Liver (tissue), 3 donors: ENCODE data around the gene LPO.

ENCODE experiments used
- RAD21 ChIP-seq, 2 donors: IDR thresholded peaks; 2 replicates each; pipeline ENCODE4 v1.6.1; 2016; ENCODE audit warnings: antibody characterized with exemption in 2 of 2, mild to moderate bottlenecking in 2 of 2
- RXRA ChIP-seq, 2 donors: IDR thresholded peaks; 2 replicates each; pipeline ENCODE4 v1.6.1; 2017 to 2018; ENCODE audit warnings: antibody characterized with exemption in 2 of 2, mild to moderate bottlenecking in 1 of 2
- TAF1 ChIP-seq: conservative IDR thresholded peaks from 2 replicates; pipeline ENCODE4 v1.6.1; 2016; ENCODE audit warnings: antibody characterized with exemption, mild to moderate bottlenecking
- TF ChIP-seq, protein P1 (sequence below): fragments of 150-350 bp; IDR thresholded peaks from 2 replicates; pipeline ENCODE4 v1.5.1; 2017; ENCODE audit warnings: improper control_type of control experiment, low read depth, low read length; ENCODE audit not compliant: missing input control
- TF ChIP-seq, protein P2 (sequence below): IDR thresholded peaks from 2 replicates; pipeline ENCODE4 v1.6.1; 2016; ENCODE audit warnings: antibody characterized with exemption
- donor health status: healthy.
- donor health status: healthy.

DNA sequence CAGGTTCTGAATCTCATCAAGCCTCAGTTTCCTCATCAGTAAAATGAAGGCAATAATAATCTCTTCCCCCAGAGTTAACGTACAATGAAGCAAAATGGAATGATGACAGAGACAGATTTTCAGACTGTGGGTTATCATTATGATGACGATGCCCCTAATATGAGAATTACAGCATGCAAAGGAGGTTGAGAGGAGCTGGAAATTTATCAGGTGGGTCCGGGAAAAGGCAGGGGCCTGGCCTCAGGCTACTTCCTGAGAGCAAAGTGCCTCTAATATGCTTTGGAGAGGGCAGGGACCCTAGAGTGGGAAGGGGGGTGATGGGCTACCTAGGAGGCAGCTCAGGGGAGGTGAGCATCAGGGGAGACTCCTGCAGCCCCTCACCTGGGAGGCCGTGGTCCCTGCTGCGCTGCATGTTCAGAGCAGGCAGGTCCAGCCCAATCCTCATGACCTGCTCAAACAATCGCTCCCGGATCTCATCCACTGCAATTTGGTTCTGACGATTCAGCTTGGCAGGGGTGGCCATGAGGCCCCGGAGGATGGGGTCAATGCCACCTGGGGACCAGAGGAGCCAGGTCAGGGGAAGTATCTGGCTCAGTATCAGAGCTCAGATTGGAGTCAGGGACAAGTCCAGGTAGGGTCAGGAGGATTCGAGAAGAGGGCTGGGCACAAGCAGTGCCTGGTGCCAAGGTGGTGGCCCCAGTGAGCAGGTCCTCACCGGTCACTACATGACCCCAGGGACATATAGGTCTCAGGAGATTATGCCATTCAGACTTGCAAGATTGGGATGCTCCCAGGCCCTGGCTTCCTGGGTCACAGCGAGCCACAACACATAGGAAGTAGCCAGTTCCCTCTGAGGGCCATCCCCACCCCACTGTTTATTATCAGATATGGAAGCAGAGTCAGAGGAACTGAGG, 34.2 kb downstream of the LPO start:
- TF ChIP-seq, protein P1, sequence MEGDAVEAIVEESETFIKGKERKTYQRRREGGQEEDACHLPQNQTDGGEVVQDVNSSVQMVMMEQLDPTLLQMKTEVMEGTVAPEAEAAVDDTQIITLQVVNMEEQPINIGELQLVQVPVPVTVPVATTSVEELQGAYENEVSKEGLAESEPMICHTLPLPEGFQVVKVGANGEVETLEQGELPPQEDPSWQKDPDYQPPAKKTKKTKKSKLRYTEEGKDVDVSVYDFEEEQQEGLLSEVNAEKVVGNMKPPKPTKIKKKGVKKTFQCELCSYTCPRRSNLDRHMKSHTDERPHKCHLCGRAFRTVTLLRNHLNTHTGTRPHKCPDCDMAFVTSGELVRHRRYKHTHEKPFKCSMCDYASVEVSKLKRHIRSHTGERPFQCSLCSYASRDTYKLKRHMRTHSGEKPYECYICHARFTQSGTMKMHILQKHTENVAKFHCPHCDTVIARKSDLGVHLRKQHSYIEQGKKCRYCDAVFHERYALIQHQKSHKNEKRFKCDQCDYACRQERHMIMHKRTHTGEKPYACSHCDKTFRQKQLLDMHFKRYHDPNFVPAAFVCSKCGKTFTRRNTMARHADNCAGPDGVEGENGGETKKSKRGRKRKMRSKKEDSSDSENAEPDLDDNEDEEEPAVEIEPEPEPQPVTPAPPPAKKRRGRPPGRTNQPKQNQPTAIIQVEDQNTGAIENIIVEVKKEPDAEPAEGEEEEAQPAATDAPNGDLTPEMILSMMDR = no peak
- TF ChIP-seq TAF1 (no peak), RXRA (IDR thresholded peaks at IDR 0.05) (no peak), RAD21 (IDR thresholded peaks at IDR 0.05) (no peak)
- TF ChIP-seq, protein P2, sequence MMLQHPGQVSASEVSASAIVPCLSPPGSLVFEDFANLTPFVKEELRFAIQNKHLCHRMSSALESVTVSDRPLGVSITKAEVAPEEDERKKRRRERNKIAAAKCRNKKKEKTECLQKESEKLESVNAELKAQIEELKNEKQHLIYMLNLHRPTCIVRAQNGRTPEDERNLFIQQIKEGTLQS = no peak
